ENCODE measurements around the gene IFNAR1. TPM values are rescaled to one million over a fixed set of nuclear protein-coding genes. Genes with fewer than 3 reads are reported as not detected.

IFNAR1 gene
- total RNA-seq, 1 donor from 2014 or later = 64.5 TPM

- Histone ChIP-seq H3K4me1 (peaks cover 31% of the 10 kb centered on the region), H3K36me3 (no peaks in the 10 kb centered on the region), H3K27me3 (ENCODE audit: low read depth) (no peaks in the 10 kb centered on the region), H3K27ac (peak overlapping the region; percentile 100), H3K4me3 (peak overlapping the region; percentile 99), H3K9me3 (no peaks in the 10 kb centered on the region)
- DNase-seq (peak; percentile 85), ATAC-seq (peak; percentile 78 to 82)
- intact Hi-C loops (cut with DNase I) = no loop called here
- TF ChIP-seq CTCF (IDR thresholded peaks at IDR 0.05) = no peak
Measured at GRCh38 chr21:33325222-33326067, 675 bp downstream of the IFNAR1 start.

- DNase-seq = no peak
- Histone ChIP-seq H3K4me3 (no peak overlapping the region), H3K36me3 (peaks cover 10% of the 10 kb centered on the region), H3K9me3 (no peaks in the 10 kb centered on the region), H3K4me1 (peaks cover 31% of the 10 kb centered on the region), H3K27ac (no peak overlapping the region), H3K27me3 (ENCODE audit: low read depth) (no peaks in the 10 kb centered on the region)
- intact Hi-C loops (cut with DNase I) = no loop called here
- ATAC-seq = no peak
- no peak for TF ChIP-seq CTCF (IDR thresholded peaks at IDR 0.05)
Measured at GRCh38 chr21:33327326-33327725, 2.6 kb downstream of the IFNAR1 start.

DNA sequence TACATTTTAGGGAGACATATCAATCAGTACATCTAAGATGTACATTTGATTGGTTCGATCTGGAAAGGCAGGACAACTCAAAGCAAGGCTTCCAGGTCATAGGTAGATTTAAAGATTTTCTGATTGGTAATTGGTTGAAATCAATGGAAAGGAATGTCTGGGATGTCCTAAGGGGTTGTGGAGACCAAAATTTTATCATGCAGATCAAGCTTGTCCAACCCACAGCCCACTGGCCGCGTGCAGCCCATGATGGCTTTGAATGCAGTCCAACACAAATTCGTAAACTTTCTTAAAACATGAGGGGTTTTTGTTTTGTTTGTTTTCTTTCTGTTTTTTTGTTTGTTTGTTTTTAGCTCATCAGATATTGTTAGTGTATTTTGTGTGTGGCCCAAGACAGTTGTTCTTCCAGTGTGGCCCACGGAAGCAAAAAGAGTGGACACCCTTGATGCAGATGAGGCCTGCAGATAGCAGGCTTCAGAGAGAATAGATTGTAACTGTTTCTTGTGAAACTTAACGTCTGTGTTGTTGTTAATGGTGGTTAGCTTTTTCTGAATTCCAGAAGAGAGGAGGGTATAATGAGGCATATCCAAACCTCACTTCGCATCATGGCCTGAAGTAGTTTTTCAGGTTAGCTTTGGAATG is 3.1 kb downstream of the IFNAR1 start:
- no peaks in the 10 kb centered on the region for H3K27me3 ChIP-seq (ENCODE audit: low read depth)
- peaks cover 31% of the 10 kb centered on the region for H3K4me1 ChIP-seq
- ATAC-seq (no peak), DNase-seq (no peak)
- peaks cover 2% of the 10 kb centered on the region for H3K9me3 ChIP-seq
- TF ChIP-seq CTCF (IDR thresholded peaks at IDR 0.05) = no peak
- H3K36me3 ChIP-seq = peaks cover 10% of the 10 kb centered on the region
- intact Hi-C loops (cut with DNase I) = no loop called here
- H3K27ac ChIP-seq = no peak overlapping the region
- no peak overlapping the region for H3K4me3 ChIP-seq

DNA sequence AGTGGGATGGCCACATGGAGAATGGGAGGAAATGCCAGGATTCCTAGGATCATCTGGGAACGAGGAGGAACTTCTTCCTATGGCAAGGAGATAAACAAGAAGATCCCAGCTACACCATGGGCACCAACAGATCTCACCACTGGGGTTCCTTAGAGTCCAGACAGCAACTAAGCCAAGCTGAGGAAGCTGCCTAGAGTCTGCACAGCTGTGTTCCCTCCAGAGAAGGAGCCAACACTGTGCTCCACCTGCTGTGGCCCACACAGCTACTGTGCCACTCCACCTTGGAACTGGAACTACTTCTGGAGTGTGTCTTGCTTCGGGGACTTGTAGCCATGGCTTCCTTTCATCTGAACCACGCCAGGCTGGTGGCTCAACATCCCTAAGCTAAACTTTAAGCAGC is 6.0 kb downstream of the IFNAR1 start:
- H3K27me3 ChIP-seq (ENCODE audit: low read depth) = no peaks in the 10 kb centered on the region

DNA sequence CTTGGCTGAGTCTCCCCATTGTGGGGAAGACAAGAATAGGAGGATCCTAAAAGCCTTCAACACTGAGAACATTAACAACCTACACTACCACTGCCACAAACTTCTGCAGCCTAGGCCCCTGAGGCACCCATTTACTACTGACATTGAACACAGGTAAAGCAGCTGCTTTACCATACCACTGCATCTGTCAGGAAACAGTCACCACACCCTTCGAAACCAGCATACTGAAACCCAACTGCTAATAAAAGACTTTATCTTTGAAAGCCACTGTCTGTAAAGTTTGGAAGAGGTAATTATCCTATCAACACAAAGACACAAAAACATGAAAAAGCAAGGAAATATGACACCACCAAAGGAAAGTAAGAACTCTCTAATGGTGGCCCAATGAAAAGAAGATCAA is 7.4 kb downstream of the IFNAR1 start:
- H3K27ac ChIP-seq = no peak overlapping the region
- no peak for TF ChIP-seq CTCF (IDR thresholded peaks at IDR 0.05)
- DNase-seq (no peak), ATAC-seq (no peak)
- peaks cover 21% of the 10 kb centered on the region for H3K36me3 ChIP-seq
- H3K27me3 ChIP-seq (ENCODE audit: low read depth) = no peaks in the 10 kb centered on the region
- H3K4me1 ChIP-seq = peaks cover 13% of the 10 kb centered on the region
- intact Hi-C loops (cut with DNase I) = no loop called here
- no peak overlapping the region for H3K4me3 ChIP-seq
- H3K9me3 ChIP-seq = peaks cover 5% of the 10 kb centered on the region

More for the DNA sequence above, 6.0 kb downstream of the IFNAR1 start:
- TF ChIP-seq CTCF (IDR thresholded peaks at IDR 0.05) = no peak
- DNase-seq (no peak), ATAC-seq (peak in 1 of 2 donors; percentile 27)
- Histone ChIP-seq H3K4me3 (no peak overlapping the region), H3K27ac (no peak overlapping the region), H3K4me1 (peaks cover 27% of the 10 kb centered on the region), H3K36me3 (peaks cover 14% of the 10 kb centered on the region), H3K9me3 (peaks cover 5% of the 10 kb centered on the region)
- intact Hi-C loops (cut with DNase I) = no loop called here

Measured in lower lobe of right lung (tissue), 2 donors.